ENCODE results near the gene CDHR3. TPM values are rescaled to one million over a fixed set of nuclear protein-coding genes. Genes with fewer than 3 reads are reported as not detected.

The CDHR3 gene
- total and polyA plus RNA-seq, 2 of the 8 experiments (the other 6 are each of a cell fraction or from before 2014, with no cell fraction given), result 6.4 to 6.8 TPM

- TF ChIP-seq CHD7 (IDR thresholded peaks at IDR 0.05; ENCODE audit: insufficient replicate concordance, low read length) (no peak), CTBP2 (IDR thresholded peaks at IDR 0.05; ENCODE audit: borderline replicate concordance, insufficient read depth, insufficient read length, low read length) (no peak), ZNF274 (IDR thresholded peaks at IDR 0.05; ENCODE audit: borderline replicate concordance, extremely low read depth, low read length) (no peak), EGR1 (IDR thresholded peaks at IDR 0.05; ENCODE audit: borderline replicate concordance, low read depth, low read length) (no peak), CBX8 (IDR thresholded peaks at IDR 0.05; ENCODE audit: borderline replicate concordance, low read depth, low read length) (no peak), SIX5 (IDR thresholded peaks at IDR 0.05; ENCODE audit: low read depth, low read length) (no peak), KDM5A (IDR thresholded peaks at IDR 0.05; ENCODE audit: low read length) (no peak), POLR2A (IDR thresholded peaks at IDR 0.05; ENCODE audit: control extremely low read depth in 1 of 2, low read depth in 2 of 2, low read length in 2 of 2) (no peak), TBP (IDR thresholded peaks at IDR 0.05; ENCODE audit: low read depth, low read length) (no peak)
These were observed 112.9 kb downstream of the CDHR3 start (continued) for GRCh38 chr7:106075937-106076336.
